Stimulated activated naive CD4-positive, alpha-beta T cell treated with Interleukin-2 at 50 U/mL for 16 hours (primary cell): ENCODE results near the gene COA8.

Source experiments
- DNase-seq: peaks from one replicate; lab custom pipeline; 2025; lab: John Stamatoyannopoulos, UW

Gene COA8

DNA sequence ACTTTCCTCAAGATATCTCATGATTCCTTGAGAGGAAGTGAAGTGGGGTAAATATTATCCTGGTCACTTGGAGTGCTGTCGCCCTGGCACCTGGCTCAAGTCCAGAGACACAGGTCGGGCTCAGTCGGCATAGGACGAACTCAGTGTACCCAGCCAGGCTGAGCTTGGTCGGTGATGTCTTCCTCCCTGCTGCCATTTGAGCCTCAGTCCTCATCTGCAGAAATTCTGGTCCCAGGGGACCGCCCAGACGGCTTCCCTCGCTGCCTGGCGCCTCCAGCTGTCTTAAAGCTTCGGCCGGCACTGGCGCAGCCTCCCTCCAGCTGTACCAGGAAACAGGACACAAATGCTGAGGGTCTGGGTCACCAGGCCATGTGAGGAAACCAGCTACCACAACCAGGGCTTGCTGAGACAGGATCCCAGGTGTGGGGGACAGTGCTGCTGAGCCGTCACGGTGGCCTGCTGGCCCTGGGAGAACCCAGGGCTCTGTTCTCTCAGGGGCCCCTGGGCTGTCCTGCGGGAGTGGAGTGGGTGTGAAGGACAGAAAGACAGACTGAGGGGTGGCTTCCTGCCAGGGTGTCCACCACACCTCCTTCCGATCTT, 61.2 kb downstream of the COA8 start:
- DNase-seq = no peak

DNA sequence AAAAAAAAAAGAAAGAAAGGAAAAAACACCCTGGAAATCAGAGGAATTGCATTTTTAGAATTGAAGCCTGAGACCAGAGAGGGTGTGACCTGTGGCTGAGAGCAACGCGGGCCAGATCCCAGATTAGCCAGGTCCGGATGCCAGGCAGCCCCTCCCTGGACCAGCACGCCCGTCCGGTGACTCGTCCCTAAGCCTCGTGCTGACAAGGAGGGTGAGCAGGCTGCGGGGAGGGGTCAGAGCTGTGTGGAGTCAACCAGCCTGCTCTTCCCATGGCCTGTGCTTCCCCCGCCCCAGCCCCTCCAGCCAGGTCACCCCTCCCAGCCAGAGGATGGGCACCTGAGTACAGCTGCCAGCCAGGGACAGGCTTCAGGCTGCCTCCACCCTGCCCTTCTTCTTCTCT, 62.1 kb downstream of the COA8 start:
- peak; percentile 12 for DNase-seq

DNA sequence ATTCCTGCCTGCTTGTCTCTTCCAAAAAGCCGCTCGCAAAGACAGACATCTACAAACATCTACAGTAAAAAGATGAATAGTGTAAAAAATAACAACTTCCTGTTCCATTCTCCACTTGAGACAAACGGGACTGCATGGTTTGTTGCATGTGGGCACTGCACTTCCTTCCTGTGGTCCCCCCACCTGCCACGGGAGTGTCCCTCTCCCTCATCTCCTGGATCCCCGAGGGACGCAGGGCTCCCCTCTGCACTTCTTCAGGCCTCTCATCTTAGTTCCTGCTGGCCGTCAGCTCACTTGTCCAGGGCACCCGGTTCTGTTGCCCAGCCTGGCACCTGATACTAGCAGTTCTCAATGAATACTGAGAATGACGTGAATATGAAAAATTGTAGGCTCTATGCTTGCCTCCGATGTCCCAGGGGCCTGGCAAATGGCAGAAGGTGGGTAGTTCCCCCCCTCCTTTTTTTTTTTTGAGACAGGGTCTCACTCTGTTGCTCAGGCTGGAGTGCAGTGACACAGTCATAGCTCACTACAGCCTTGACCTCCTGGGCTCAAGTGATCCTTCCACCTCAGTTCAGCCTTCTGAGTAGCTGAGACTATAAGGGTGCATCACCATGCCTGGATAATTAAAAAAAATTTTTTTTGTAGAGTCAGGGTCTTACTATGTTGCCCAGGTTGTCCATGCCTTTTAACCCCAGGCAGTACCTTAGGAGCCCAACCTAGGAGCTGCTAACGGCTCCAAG, 62.8 kb downstream of the COA8 start:
- DNase-seq = no peak

DNA sequence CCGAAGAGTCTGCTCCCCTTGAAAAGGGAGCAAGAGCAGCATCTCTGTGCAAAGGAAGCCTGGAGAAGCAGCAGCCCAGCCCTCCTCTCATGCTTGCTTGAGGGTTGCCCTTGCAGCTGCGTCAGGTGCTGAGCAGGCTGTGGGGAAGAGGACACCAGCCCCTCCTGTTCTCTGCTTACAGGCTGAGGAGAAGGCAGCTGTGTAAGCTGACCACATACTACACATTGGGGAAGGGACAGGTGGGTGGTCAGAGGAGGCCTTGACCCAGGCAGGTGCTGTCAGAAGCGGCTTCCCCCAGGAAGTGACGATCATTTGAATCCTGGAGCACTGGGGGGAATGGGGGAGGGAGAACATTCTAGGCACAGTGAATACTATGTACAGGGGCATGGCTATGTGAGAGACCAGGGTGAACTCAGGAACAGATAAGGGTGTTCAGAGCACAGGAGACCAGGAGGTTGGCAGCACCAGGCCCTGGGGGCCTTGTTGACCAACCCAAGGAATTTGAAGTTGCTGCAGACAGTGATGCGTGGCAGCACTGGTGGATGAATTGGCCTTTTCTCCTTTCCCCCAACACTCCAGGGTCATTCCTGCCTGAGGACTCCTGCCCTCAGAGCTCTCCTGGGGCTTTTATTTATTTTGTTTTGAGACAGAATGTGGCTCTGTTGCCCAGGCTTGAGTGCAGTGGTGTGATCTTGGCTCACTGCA, 63.5 kb downstream of the COA8 start:
- DNase-seq = no peak

DNA sequence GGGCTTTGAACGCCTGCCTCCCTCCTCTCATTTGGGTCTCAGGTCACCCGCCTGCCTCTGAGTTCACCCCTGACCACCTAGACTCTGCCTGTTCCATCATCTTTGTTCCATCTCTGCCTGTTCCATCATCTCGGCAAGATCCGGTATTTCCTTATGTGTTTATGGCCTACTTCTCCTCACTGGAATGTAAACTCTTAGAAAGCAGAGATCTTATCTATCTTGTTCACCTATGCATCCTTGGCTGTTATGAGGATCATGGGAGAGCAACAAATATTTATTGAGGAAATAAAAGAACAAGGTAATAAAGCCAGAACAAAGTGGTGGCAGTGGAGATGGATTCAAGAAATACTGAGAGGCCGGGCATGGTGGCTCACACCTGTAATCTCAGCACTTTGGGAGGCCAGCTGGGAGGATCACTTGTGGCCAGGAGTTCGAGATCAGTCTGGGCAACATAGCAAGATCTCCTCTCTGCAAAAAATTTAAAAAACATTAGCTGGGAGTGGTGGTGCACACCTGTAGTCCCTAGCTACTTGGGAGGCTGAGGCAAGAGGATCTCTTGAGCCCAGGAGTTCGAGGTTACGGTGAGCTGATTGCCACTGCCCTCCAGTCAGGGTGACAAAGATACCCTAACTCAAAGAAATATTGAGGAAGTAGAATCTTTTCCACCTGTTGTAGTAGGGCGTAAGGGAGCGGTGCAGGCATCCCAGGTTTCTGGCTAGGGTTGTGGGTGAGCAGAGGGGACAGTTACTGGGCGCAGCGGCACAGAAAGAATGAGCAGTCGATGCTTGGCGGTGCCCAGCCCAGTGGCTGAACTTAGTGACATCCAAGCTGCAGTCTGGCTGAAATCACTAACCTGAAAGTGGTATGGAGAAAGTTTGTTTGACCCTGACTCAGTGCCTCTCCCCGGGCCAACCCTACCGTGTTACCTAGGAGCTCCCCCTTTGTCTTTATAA, 64.6 kb downstream of the COA8 start:
- DNase-seq = no peak

DNA sequence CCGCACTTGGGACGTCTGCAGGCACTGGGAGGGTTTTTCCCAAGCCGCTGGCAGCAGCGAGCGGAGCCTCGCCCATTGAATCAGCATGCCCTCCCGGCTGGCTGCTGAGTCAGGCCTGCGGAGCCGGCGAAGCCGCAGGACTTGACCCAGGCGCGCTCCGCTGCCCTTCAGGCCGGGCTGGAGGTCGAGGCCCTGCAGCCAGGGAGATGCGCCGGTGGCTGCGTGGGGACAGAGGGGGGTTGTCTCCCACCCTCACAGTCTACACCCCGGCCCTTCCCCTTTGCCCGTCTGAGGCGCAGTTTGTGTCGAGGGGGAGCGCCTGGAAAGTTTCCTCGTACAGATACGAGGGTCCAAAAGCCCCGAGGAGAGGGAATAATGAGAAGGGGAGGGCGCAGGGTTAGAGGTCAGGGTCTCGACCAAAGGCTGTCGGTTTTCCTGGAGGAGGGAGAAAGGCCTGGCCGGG, 65.5 kb downstream of the COA8 start:
- DNase-seq = no peak

DNA sequence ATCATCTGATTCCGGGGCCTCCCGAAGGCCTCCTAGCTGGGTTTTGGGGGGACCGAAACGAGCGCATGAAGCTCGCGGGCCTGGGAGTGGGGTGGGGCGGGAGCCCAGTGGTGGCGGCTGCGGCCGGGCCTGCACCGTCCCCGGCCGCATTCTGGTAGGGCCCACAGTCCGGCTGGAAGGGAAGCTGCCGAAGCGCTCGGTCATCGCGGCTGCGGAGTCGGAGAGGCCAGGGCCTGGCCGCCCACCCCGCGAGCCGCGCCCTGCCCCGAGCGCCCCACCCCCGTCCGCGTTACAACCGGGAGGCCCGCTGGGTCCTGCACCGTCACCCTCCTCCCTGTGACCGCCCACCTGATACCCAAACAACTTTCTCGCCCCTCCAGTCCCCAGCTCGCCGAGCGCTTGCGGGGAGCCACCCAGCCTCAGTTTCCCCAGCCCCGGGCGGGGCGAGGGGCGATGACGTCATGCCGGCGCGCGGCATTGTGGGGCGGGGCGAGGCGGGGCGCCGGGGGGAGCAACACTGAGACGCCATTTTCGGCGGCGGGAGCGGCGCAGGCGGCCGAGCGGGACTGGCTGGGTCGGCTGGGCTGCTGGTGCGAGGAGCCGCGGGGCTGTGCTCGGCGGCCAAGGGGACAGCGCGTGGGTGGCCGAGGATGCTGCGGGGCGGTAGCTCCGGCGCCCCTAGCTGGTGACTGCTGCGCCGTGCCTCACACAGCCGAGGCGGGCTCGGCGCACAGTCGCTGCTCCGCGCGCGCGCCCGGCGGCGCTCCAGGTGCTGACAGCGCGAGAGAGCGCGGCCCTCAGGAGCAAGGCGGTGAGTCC, 66.1 kb downstream of the COA8 start, which contains the start of gene KLC1:
Gene KLC1, plus strand, starts transcription at position 528 of the 819 bp plus-strand sequence. CDS start 25,354 bp downstream, outside the sequence.
- peak; percentile 80 for DNase-seq

DNA sequence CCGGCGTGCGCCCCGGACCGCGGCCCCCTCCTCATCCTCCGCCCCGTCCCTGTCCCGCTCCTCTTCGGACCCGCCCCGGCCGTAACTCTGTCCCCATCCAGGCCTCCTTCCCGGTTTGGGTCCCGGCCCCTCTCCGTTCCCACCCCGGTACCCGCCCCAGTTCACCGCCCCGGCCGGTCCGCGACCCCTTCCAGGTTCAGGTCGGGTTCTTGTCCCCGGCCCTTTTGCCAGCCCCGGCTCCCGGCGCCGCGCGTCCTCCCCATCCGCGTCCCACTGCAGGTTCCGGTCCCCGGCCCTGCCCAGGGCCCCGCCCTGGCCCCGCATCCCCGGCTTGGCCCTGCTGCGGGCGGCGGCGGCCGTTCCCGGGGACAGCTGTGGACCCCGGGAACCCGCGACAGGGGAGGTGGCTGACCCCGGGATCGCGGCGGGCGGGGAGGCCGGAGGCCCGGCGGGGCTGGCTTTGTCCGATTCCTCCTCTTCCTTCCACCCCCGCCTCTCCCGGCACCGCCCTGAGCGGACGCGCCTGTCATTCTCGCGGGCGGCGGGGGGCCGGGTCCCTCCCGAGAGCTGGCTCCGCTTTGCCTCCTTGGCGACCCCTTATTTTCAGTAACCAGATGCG, 66.9 kb downstream of the COA8 start:
- peak; percentile 41 for DNase-seq

DNA sequence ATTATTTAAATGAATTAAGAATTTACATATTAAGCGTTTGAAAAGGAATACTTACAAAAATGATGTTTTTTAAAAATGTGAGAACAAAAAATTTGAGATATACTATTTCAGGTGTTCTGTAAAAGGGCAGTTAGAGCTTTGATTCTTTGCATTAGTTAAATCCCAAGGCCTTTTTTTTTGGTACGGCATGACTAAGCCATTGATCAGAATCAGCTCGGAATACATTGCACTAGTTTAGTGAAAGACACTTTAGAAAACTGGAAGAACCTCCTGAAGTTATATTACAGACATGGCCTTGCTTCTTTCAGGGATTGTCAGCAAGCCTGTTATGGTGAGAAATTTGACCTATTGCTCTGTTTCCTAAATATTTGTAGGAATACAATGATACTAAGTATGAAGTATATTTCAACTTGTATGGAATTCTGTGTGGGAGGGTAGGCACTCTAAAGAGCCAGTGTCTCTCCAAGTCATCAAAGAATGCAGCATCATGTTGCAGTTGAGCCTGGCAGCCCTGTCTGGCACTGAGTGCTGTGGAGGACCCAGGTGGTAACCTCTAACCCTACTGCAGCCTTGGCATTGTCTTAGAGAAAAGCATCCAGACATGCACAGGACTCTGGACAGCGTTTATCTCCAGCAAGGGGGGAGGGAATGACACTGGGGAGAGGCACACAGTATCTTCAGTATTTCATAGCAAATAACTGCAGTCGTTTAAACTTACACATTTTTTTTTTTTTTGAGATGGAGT, 67.8 kb downstream of the COA8 start:
- DNase-seq = no peak

DNA sequence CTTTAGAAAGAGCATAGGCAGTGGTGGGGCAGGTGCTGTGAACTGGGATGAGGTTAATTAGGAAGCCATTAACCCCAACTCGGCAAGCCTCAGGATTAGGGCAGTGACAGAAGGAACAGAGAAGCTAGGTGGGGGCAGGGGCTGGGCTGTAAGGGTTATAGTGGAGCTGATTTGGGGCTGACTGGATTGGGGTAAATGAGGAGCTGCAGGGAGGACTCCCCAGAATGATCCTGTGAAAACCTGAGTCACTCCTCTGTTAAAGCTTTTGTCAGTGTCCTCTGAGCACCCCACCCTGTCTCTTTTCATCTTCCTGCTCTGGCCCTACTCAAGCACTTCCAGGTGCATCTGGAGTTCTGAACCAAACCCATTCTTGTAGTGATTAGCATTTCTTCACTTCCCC, 70.6 kb downstream of the COA8 start:
- no peak for DNase-seq

DNA sequence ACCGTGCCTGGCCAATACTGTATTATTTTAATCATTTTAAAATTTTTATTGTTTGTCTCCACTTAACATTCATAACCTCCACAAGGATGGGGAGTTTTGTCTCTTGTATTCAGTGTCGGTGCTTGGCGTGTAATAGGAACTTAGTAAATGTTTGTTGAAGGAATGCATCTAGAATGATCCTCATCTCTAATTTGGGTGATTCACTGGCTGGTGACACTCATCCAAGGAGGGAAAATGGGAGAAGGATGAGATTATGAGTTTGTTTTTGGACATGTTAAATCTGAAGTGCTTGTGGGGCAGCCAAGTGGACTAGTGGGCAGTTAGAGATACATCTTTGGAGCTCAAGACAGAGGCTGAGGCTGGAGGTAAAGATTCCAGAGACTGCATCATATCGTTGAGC, 71.4 kb downstream of the COA8 start:
- no peak for DNase-seq

DNA sequence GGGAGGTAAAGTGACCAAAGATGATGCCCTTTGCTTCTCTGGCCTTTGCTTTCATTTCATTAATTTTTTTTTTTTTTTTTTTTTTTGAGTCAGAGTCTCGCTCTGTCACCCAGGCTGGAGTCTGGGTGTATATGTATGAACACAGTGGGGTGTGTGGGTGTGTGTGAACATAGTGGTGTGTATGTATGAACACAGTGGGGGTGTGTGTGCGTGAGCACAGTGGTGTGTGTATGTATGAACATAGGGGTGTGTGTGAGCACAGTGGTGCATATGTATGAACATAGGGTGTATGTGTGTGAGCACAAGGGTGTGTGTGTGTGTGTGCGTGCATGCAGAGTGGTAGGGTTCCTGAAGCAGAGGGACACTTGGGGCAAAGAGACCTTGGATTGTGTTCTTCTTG, 75.8 kb downstream of the COA8 start:
- no peak for DNase-seq
